A673 (cell line): ENCODE data around the gene EMILIN2. TPM values are rescaled to one million over a fixed set of nuclear protein-coding genes. Genes with fewer than 3 reads are reported as not detected.

Experiments
- BruUV-seq: library from RNA; stranded (reverse); fragments of 400-500 nt; replicated peaks from 2 replicates; lab custom pipeline; 2021; lab: Mats Ljungman, UMichigan
- CTCF ChIA-PET: fragments of 300-600 bp; sonication (Branson Sonifier 250); formaldehyde crosslinking; loops from one replicate; lab custom pipeline; 2022; ENCODE audit warnings: antibody characterized with exemption; lab: Charles Lee
- POLR2A ChIA-PET: fragments of 300-600 bp; sonication (Branson Sonifier 250); formaldehyde crosslinking; loops from one replicate; lab custom pipeline; 2022; ENCODE audit warnings: antibody characterized with exemption; ENCODE audit not compliant: low non-redundant PET; lab: Charles Lee
- DNase-seq: peaks from one replicate; pipeline ENCODE4 v3.0.0-alpha.2; 2015; ENCODE audit warnings: low spot score
- H3K27ac ChIP-seq: fragments of 200-600 bp; sonication (generic); 2 replicates; pipeline ENCODE4 v1.5.1; 2016; ENCODE audit warnings: mixed run types, low read depth, mild to moderate bottlenecking, mixed read lengths, antibody characterized with exemption, low read length; ENCODE audit not compliant: poor library complexity, severe bottlenecking
- H3K27me3 ChIP-seq: fragments of 200-600 bp; sonication (generic); replicated peaks from 2 replicates; pipeline ENCODE4 v1.6.1; 2017; ENCODE audit warnings: mixed run types, low read depth, mild to moderate bottlenecking, mixed read lengths, antibody characterized with exemption, low read length; ENCODE audit not compliant: insufficient read depth, poor library complexity
- H3K36me3 ChIP-seq: fragments of 200-600 bp; sonication (generic); 2 replicates; pipeline ENCODE4 v1.6.1; 2016; ENCODE audit warnings: mixed run types, mild to moderate bottlenecking, mixed read lengths, antibody characterized with exemption, low read length; ENCODE audit not compliant: insufficient read depth, poor library complexity, severe bottlenecking
- H3K4me1 ChIP-seq: fragments of 200-600 bp; sonication (generic); 2 replicates; pipeline ENCODE4 v1.6.1; 2017; ENCODE audit warnings: mixed run types, mild to moderate bottlenecking, mixed read lengths, antibody characterized with exemption, low read length; ENCODE audit not compliant: insufficient read depth, poor library complexity, severe bottlenecking
- H3K4me3 ChIP-seq: fragments of 200-600 bp; sonication (generic); 2 replicates; pipeline ENCODE4 v1.5.1; 2016; ENCODE audit warnings: low read depth, mixed run types, mild to moderate bottlenecking, mixed read lengths, low read length; ENCODE audit not compliant: poor library complexity, severe bottlenecking
- H3K9me3 ChIP-seq: fragments of 200-600 bp; sonication (generic); 2 replicates; pipeline ENCODE4 v1.6.1; 2016; ENCODE audit warnings: mixed run types, low read depth, mild to moderate bottlenecking, mixed read lengths, antibody characterized with exemption, low read length; ENCODE audit not compliant: poor library complexity, severe bottlenecking
- CTCF ChIP-seq: fragments of 300-800, 200-600 bp; sonication (generic); conservative IDR thresholded peaks from 2 replicates; pipeline ENCODE4 v1.5.1; 2017; ENCODE audit warnings: low read depth, mild to moderate bottlenecking, antibody characterized with exemption, low read length, moderate library complexity, mixed read lengths
- EZH2 ChIP-seq: fragments of 200-600 bp; sonication (generic); IDR thresholded peaks from 2 replicates; pipeline ENCODE4 v1.6.1; 2017; ENCODE audit warnings: borderline replicate concordance, low read depth, mild to moderate bottlenecking, mixed read lengths, antibody characterized with exemption, low read length; ENCODE audit not compliant: poor library complexity, severe bottlenecking
- intact Hi-C: fragments of 100-400 bp; cut with micrococcal nuclease; formaldehyde crosslinking; loops from one replicate; pipeline ENCODE4 v1.10.0; 2022; ENCODE audit not compliant: unreplicated experiment
- total RNA-seq: library from RNA; stranded (reverse); gene quantifications from 2 replicates; pipeline ENCODE4 v1.2.3, GENCODE V29; 2021

EMILIN2 gene
- total RNA-seq, 1 experiment from 2014 or later = 23.4 TPM

DNA sequence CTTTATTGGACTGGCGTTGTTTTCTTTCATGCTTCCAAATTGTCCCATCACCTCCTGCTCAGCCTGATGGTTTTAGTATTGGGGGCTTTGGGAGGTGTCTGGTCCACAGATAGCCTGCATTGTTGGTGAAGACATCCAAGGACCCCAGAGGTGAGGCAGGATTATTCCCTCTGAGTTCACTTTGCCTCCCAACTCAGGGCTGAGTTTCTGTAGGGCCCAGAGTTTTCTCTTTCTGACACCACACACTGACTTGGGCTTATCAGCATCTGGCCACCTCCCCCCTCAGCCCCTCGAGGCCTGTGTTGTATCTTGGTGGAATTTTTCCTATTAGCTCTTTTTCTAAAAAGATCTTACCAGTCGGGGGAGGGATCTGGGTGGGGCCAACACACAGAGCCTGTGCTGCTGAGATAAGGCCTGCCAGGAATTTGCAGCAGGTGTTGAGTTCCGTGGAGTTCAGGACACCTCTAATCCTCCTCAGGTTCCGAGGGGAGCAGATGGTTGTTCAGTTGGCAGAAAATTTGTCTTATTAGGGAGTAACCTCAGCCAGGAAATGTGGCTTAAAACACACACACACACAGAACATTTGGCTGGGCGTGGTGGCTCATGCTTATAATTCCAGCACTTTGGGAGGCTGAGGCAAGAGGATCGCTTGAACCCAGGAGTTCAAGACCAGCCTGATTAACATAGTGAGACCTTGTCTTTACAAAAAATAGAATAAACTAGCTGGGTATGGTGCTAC, 7.3 kb downstream of the EMILIN2 start:
- ChIA-PET CTCF (no interaction called here), POLR2A (no interaction called here)
- no peak for DNase-seq
- H3K4me3 ChIP-seq = no peak overlapping the region
- H3K9me3 ChIP-seq = no peaks in the 10 kb centered on the region
- TF ChIP-seq CTCF = no peak
- no peak for TF ChIP-seq EZH2
- no peak overlapping the region for H3K27ac ChIP-seq
- intact Hi-C loops = no loop called here
- no peaks in the 10 kb centered on the region for H3K36me3 ChIP-seq
- no TSS peak for BruUV-seq
- H3K4me1 ChIP-seq = peaks cover 10% of the 10 kb centered on the region
- H3K27me3 ChIP-seq = no peaks in the 10 kb centered on the region

- CTCF ChIA-PET = no interaction called here
- TF ChIP-seq EZH2 = no peak
- TF ChIP-seq CTCF = no peak
- BruUV-seq = no TSS peak
- Histone ChIP-seq H3K4me3 (no peak overlapping the region), H3K27me3 (no peaks in the 10 kb centered on the region), H3K9me3 (peaks cover 5% of the 10 kb centered on the region), H3K36me3 (no peaks in the 10 kb centered on the region), H3K4me1 (peaks cover 10% of the 10 kb centered on the region), H3K27ac (no peak overlapping the region)
- POLR2A ChIA-PET = no interaction called here
- intact Hi-C loops = no loop called here
- no peak for DNase-seq
These were observed 8.1 kb downstream of the EMILIN2 start for GRCh38 chr18:2854875-2855274.

- Histone ChIP-seq H3K36me3 (no peaks in the 10 kb centered on the region), H3K27me3 (no peaks in the 10 kb centered on the region), H3K4me3 (no peak overlapping the region), H3K27ac (no peak overlapping the region), H3K9me3 (peaks cover 5% of the 10 kb centered on the region), H3K4me1 (peaks cover 10% of the 10 kb centered on the region)
- intact Hi-C loops = no loop called here
- no peak for DNase-seq
- ChIA-PET POLR2A (no interaction called here), CTCF (no interaction called here)
- TF ChIP-seq CTCF (no peak), EZH2 (no peak)
- no TSS peak for BruUV-seq
These were observed 8.9 kb downstream of the EMILIN2 start for GRCh38 chr18:2855560-2856350.
